Measurements from ENCODE around the gene EYA4. TPM values are rescaled to one million over a fixed set of nuclear protein-coding genes. Genes with fewer than 3 reads are reported as not detected.

Gene EYA4
- total RNA-seq, 2 experiments from 2014 or later = not detected

GRCh38 chr6:133353061-133353460 lies 111.9 kb downstream of the EYA4 start:
- no peaks in the 10 kb centered on the region for H3K4me1 ChIP-seq (ENCODE audit: insufficient read depth, low read length)
- H3K27ac ChIP-seq (ENCODE audit: low read depth in 1 of 2, low read length in 2 of 2) = no peak overlapping the region
- ChIA-PET POLR2A (no interaction called here), CTCF (no interaction called here)
- Mint-ChIP-seq H3K27ac (no peak overlapping the region), H3K9me3 (no peaks in the 10 kb centered on the region), H3K36me3 (ENCODE audit: low read depth) (no peaks in the 10 kb centered on the region), H3K4me3 (no peak overlapping the region), H3K4me1 (ENCODE audit: low read depth) (no peaks in the 10 kb centered on the region), H3K27me3 (peaks cover 12% of the 10 kb centered on the region)
- no peak overlapping the region for H3K4me3 ChIP-seq (ENCODE audit: low read length)
- no peak for DNase-seq
- no peak for TF ChIP-seq CTCF (IDR thresholded peaks at IDR 0.05)
- H3K9me3 ChIP-seq (ENCODE audit: control insufficient read depth in 1 of 2, insufficient read depth in 1 of 2, low read length in 2 of 2) = no peaks in the 10 kb centered on the region
- no peaks in the 10 kb centered on the region for H3K27me3 ChIP-seq (ENCODE audit: control insufficient read depth in 1 of 2, insufficient read depth in 2 of 2, low read length in 2 of 2)
- intact Hi-C loops (cut with DNase I, micrococcal nuclease) = no loop called here
- no peaks in the 10 kb centered on the region for H3K36me3 ChIP-seq (ENCODE audit: insufficient read depth, low read length)
- ATAC-seq (ENCODE audit: poor library complexity) = no peak

- no peak for TF ChIP-seq CTCF (IDR thresholded peaks at IDR 0.05)
- DNase-seq (no peak), ATAC-seq (ENCODE audit: poor library complexity) (no peak)
- Histone ChIP-seq H3K36me3 (ENCODE audit: insufficient read depth, low read length) (no peaks in the 10 kb centered on the region), H3K27me3 (ENCODE audit: control insufficient read depth in 1 of 2, insufficient read depth in 2 of 2, low read length in 2 of 2) (no peaks in the 10 kb centered on the region), H3K4me1 (ENCODE audit: insufficient read depth, low read length) (no peaks in the 10 kb centered on the region), H3K27ac (ENCODE audit: low read depth in 1 of 2, low read length in 2 of 2) (no peak overlapping the region), H3K9me3 (ENCODE audit: control insufficient read depth in 1 of 2, insufficient read depth in 1 of 2, low read length in 2 of 2) (no peaks in the 10 kb centered on the region), H3K4me3 (ENCODE audit: low read length) (no peak overlapping the region)
- intact Hi-C loops (cut with DNase I, micrococcal nuclease) = no loop called here
- H3K36me3 Mint-ChIP-seq (ENCODE audit: low read depth) = no peaks in the 10 kb centered on the region
- no peak overlapping the region for H3K4me3 Mint-ChIP-seq
- CTCF ChIA-PET = no interaction called here
- H3K27me3 Mint-ChIP-seq = peaks cover 12% of the 10 kb centered on the region
- no peaks in the 10 kb centered on the region for H3K9me3 Mint-ChIP-seq
- POLR2A ChIA-PET = no interaction called here
- H3K4me1 Mint-ChIP-seq (ENCODE audit: low read depth) = no peaks in the 10 kb centered on the region
- H3K27ac Mint-ChIP-seq = no peak overlapping the region
These were observed 114.8 kb downstream of the EYA4 start for GRCh38 chr6:133355922-133356321.

GRCh38 chr6:133358574-133359150 lies 117.5 kb downstream of the EYA4 start:
- Histone ChIP-seq H3K27me3 (ENCODE audit: control insufficient read depth in 1 of 2, insufficient read depth in 2 of 2, low read length in 2 of 2) (no peaks in the 10 kb centered on the region), H3K27ac (ENCODE audit: low read depth in 1 of 2, low read length in 2 of 2) (no peak overlapping the region), H3K4me3 (ENCODE audit: low read length) (no peak overlapping the region), H3K4me1 (ENCODE audit: insufficient read depth, low read length) (no peaks in the 10 kb centered on the region), H3K9me3 (ENCODE audit: control insufficient read depth in 1 of 2, insufficient read depth in 1 of 2, low read length in 2 of 2) (peaks cover 0 to 2% of the 10 kb centered on the region in 2 experiments), H3K36me3 (ENCODE audit: insufficient read depth, low read length) (no peaks in the 10 kb centered on the region)
- no peak for TF ChIP-seq CTCF (IDR thresholded peaks at IDR 0.05)
- Mint-ChIP-seq H3K27me3 (peaks cover 4% of the 10 kb centered on the region), H3K27ac (no peak overlapping the region), H3K4me1 (ENCODE audit: low read depth) (no peaks in the 10 kb centered on the region), H3K4me3 (no peak overlapping the region), H3K36me3 (ENCODE audit: low read depth) (no peaks in the 10 kb centered on the region), H3K9me3 (no peaks in the 10 kb centered on the region)
- DNase-seq = no peak
- intact Hi-C loops (cut with DNase I, micrococcal nuclease) = no loop called here
- POLR2A ChIA-PET = no interaction called here
- no peak for ATAC-seq (ENCODE audit: poor library complexity)
- CTCF ChIA-PET = no interaction called here
